Sciatic nerve (tissue), 2 donors: ENCODE results near the gene PRAMEF4. TPM values are rescaled to one million over a fixed set of nuclear protein-coding genes. Genes with fewer than 3 reads are reported as not detected.
"Not testable (repeated sequence)": the region's sequence is repeated elsewhere in the genome, so short reads cannot be mapped to it uniquely, and the experiment has no call there.

Experiments used
- ATAC-seq: fragments of 200-7000 bp; cut with Tn5 transposase; one replicate; pipeline ENCODE4 v1.9.1; 2020; ENCODE audit warnings: mild to moderate bottlenecking, moderate library complexity
- DNase-seq: peaks from one replicate; pipeline ENCODE4 v3.0.0-alpha.2; 2020; ENCODE audit warnings: low spot score
- intact Hi-C: fragments of 100-400 bp; cut with DNase I; formaldehyde crosslinking; loops from one replicate; pipeline ENCODE4 v1.14.2; 2022
- total RNA-seq: library from RNA; stranded (reverse); fragmentation: NEBNext Ultra II Directional; extraction: Animal tissue kit (Norgen Biotek cat#: 25700); gene quantifications from one replicate; pipeline ENCODE4 v1.2.1, GENCODE V29; 2021
- donor health status: DM: no; HTN: no; CAD: no.
- donor health status: DM: no; HTN: no; CAD: no.

PRAMEF4 gene
- total RNA-seq: not detected

GRCh38 chr1:12886101-12886500 is at the start of gene PRAMEF4:
PRAMEF4 (minus strand) TSS chr1:12886201; CDS start chr1:12883394, 2,807 bp downstream.
- intact Hi-C loops, ATAC-seq: not testable (repeated sequence)

DNA sequence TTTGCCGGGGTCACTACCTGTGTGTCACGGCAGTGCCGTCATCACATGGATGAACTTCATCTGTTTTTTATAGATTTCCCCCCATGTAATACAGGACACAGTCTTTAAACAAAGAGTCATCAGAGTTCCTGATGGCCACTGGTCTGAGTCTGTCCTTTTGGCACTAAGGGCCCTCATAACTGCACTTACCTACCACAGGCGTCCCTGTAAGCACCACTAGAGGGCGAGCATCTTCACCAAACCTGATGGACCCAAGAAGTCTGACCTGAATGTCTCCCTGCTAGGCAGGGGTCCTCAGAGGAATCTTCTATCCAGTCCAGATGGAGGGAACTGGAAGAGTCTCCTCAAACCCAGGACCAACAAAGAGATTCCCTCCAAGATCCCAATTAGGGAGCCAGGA is 38.4 kb upstream of the PRAMEF4 start:
- ATAC-seq, intact Hi-C loops, DNase-seq: not testable (repeated sequence)

More at GRCh38 chr1:12886101-12886500, at the start of gene PRAMEF4:
- DNase-seq: not testable (repeated sequence)

DNA sequence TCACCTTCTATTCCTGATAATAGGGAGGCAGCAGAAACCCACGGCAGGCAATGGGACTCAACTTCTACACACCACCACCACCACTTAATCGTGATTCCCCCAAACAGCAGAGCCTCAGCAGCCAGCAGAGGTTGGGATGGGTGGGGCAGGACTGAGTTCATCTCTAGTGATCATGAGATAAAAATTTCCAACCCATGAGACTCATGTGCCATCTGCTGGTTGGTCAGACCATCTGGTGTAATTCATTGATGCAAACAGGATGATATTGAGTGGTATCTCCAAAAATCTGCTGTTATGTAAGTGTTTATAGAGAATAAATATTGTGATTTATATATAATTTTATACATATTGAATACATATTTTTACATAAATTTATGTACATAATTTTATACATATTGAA is 35.7 kb upstream of the PRAMEF4 start:
- intact Hi-C loops, DNase-seq, ATAC-seq: not testable (repeated sequence)

- not testable (repeated sequence) for ATAC-seq, DNase-seq
Observed at GRCh38 chr1:12916310-12916709, 30.3 kb upstream of the PRAMEF4 start, which contains the start of gene PRAMEF7. PRAMEF7 (plus strand) TSS chr1:12916610; CDS start chr1:12917693, 1,083 bp downstream.

GRCh38 chr1:12903793-12904572 is 18.0 kb upstream of the PRAMEF4 start:
- DNase-seq, intact Hi-C loops: not testable (repeated sequence)
- peak; percentile 56 for ATAC-seq

More at GRCh38 chr1:12916310-12916709, 30.3 kb upstream of the PRAMEF4 start, which contains the start of gene PRAMEF7:
- intact Hi-C loops: not testable (repeated sequence)

DNA sequence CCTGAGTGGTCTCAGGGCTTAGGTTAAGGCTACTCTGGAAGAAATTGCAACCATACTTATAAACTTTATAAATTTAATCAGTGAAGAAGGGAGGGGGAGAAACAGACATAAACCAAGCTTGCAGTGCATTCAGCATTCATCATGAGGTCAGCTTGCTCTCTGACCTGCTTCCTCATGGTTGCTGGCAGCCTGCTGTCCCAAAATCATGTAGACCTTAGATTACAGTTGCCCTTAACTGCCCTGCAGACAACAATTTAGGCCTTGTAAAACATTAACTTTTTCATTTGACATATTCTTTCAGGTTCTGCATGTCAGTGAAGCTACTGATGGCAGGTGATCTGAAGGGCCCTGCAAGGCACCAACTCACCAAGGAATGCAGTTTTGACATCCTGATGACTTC is 13.2 kb upstream of the PRAMEF4 start:
- intact Hi-C loops, DNase-seq, ATAC-seq: not testable (repeated sequence)

DNA sequence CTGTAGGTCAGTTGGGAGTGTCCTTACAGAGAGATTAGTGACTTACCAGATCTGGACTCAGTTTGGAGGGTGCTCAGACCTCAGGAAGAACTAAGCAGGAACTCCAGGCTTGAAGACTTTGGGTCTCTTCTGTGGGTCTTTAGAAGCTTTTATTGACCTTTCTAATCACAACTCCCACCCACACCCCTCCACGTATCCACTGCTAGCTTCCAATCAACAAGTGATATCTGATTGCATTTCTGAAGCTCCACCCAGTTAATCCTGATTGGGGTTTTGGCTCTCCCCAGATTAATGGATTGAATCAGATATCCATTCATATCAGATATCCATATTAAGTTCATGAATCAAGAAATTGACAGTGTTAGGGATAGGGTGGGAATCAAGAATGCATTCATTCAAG is 12.2 kb upstream of the PRAMEF4 start, which contains the start of gene PRAMEF10:
PRAMEF10 (minus strand) TSS at position 101 of the 400 bp plus-strand sequence. CDS start 2,423 bp downstream, outside the sequence.
- DNase-seq, ATAC-seq, intact Hi-C loops: not testable (repeated sequence)

DNA sequence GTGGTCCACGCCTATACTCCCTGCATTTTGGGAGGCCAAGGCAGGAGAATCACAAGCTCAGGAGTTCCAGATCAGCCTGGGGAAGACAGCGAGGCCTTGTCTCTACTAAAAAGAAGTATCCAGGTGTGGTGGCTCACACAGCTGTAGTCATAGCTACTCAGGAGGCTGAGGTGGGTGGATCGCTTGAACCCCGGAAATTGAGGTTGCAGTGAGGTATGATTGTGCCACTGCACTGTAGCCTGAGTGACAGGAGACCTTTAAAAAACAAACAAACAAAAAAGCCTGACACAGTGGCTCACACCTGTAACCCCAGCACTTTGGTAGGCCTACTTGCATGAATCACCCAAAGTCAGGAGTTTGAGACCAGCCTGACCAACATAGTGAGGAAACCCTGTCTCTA is 7.5 kb downstream of the PRAMEF4 start:
- ATAC-seq, intact Hi-C loops, DNase-seq: not testable (repeated sequence)

- DNase-seq, ATAC-seq, intact Hi-C loops: not testable (repeated sequence)
Observed at GRCh38 chr1:12863131-12863880, 22.7 kb downstream of the PRAMEF4 start.

GRCh38 chr1:12856786-12857185 is 29.2 kb downstream of the PRAMEF4 start, which contains the start of gene PRAMEF2:
PRAMEF2 (plus strand) TSS chr1:12857086; CDS start chr1:12859010, 1,924 bp downstream.
- ATAC-seq, intact Hi-C loops, DNase-seq: not testable (repeated sequence)

GRCh38 chr1:12851779-12852178 is 34.2 kb downstream of the PRAMEF4 start:
- DNase-seq (no peak), ATAC-seq (no peak)
- intact Hi-C loops: no loop called here

DNA sequence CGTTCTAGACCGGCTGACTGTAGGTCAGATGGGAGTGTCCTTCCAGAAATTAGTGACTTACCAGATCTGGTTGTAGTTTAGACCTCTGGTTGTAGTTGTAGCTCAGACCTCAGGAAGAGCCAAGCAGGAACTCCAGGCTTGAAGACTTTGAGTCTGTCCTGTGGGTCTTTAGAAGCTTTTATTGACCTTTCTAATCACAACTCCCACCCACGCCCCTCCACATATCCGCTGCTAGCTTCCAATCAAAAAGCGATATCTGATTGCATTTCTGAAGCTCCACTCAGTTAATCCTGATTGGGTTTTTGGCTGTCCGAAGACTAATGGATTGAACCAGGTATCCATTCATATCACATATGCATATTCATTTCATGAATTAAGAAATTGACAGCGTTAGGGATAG is 37.4 kb downstream of the PRAMEF4 start, which contains the start of gene HNRNPCL1:
HNRNPCL1 (minus strand) TSS at position 101 of the 400 bp plus-strand sequence. CDS start 431 bp downstream, outside the sequence.
- intact Hi-C loops, ATAC-seq, DNase-seq: not testable (repeated sequence)

DNA sequence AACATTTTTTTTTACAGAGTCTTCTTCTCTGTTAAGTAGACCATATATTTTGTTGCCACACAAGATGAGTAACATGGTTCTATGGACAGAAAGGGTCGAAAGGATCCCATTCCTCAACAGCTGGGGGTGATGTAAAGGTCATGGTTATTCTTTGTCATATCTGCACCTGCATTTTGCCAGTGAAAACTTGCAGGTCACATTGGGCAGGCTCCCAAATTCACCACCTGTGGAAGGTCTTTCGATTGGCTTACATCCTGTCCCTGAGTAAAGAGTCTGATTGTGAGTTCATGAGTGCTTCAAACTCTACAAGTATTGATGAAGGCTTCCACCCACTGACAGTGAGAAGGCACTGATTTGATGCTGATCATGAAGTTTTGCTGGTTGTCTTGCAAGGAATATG is 52.8 kb downstream of the PRAMEF4 start:
- DNase-seq, ATAC-seq, intact Hi-C loops: not testable (repeated sequence)

DNA sequence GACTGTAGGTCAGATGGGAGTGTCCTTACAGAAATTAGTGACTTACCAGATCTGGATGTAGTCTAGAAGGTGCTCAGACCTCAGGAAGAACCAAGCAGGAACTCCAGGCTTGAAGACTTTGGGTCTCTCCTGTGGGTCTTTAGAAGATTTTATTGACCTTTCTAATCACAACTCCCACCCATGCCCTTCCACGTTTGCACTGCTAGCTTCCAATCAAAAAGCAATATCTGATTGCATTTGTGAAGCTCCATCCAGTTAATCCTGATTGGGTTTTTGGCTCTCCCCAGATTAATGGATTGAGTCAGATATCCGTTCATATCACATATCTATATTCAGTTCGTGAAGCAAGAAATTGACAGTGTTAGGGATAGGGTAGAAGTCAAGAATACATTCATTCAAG is 54.7 kb downstream of the PRAMEF4 start, which contains the start of gene PRAMEF11:
PRAMEF11 (minus strand) TSS at position 101 of the 400 bp plus-strand sequence. CDS start 2,621 bp downstream, outside the sequence.
- intact Hi-C loops, DNase-seq, ATAC-seq: not testable (repeated sequence)

Other genes with a start within 250 kb of the PRAMEF4 start
- not detected for gene AADACL4, start 242.1 kb downstream of the PRAMEF4 start, total RNA-seq
- gene AADACL3, start 170.1 kb downstream of the PRAMEF4 start, total RNA-seq: not detected
- gene CFAP107, start 140.0 kb downstream of the PRAMEF4 start, total RNA-seq: not detected
- gene PRAMEF12, start 112.5 kb downstream of the PRAMEF4 start, total RNA-seq: not detected
- gene PRAMEF1, start 94.8 kb downstream of the PRAMEF4 start, total RNA-seq: not detected
- gene PRAMEF11, start 54.8 kb downstream of the PRAMEF4 start, total RNA-seq: not detected
- gene HNRNPCL1, start 37.5 kb downstream of the PRAMEF4 start, total RNA-seq: not detected
- gene PRAMEF2, start 29.1 kb downstream of the PRAMEF4 start, total RNA-seq: not detected
- gene PRAMEF10, start 12.1 kb upstream of the PRAMEF4 start, total RNA-seq: not detected
- not detected for gene PRAMEF7, start 30.4 kb upstream of the PRAMEF4 start, total RNA-seq
- gene PRAMEF6, start 61.4 kb upstream of the PRAMEF4 start, total RNA-seq: not detected
- gene PRAMEF27, start 170.4 kb upstream of the PRAMEF4 start, total RNA-seq: not detected
- not detected for gene HNRNPCL3, start 174.6 kb upstream of the PRAMEF4 start, total RNA-seq
- gene PRAMEF25, start 184.6 kb upstream of the PRAMEF4 start, total RNA-seq: not detected
- gene HNRNPCL2, start 230.7 kb upstream of the PRAMEF4 start, total RNA-seq: not detected